ENCODE data around the gene GRIP2. TPM values are rescaled to one million over a fixed set of nuclear protein-coding genes. Genes with fewer than 3 reads are reported as not detected.

Gene GRIP2
- polyA plus RNA-seq, 5 donors: 0.49 to 1.7 (median 0.91) TPM

Other genes with a start within 250 kb of the GRIP2 start
- 10 to 100 TPM; 16.7 to 24.8 (median 17.8) TPM for gene SLC6A6, start 137.7 kb downstream of the GRIP2 start, polyA plus RNA-seq (ENCODE audit: insufficient read depth in 1 of 5, insufficient read length in 5 of 5, low replicate concordance in 1 of 5)
- 10 to 100 TPM; 29.7 to 44.4 (median 38.9) TPM for gene CCDC174, start 111.4 kb upstream of the GRIP2 start, polyA plus RNA-seq (ENCODE audit: insufficient read depth in 1 of 5, insufficient read length in 5 of 5, low replicate concordance in 1 of 5)
- under 1 TPM in 4 of 5 donors, not detected in 1; 0.05 to 0.25 (median 0.19) TPM for gene C3orf20, start 134.8 kb upstream of the GRIP2 start, polyA plus RNA-seq (ENCODE audit: insufficient read depth in 1 of 5, insufficient read length in 5 of 5, low replicate concordance in 1 of 5)

All from right lung (tissue), 5 donors.